Measurements from ENCODE around the gene KLK8. TPM values are rescaled to one million over a fixed set of nuclear protein-coding genes. Genes with fewer than 3 reads are reported as not detected.

Gene KLK8
- total RNA-seq, 1 donor from 2014 or later: not detected

- no peak overlapping the region for H3K4me2 ChIP-seq (ENCODE audit: low read length)
- no peaks in the 10 kb centered on the region for H3K36me3 ChIP-seq (ENCODE audit: insufficient read depth, low read length)
- no peaks in the 10 kb centered on the region for H3K79me2 ChIP-seq (ENCODE audit: insufficient read depth, low read length)
- no peak overlapping the region for H2AFZ ChIP-seq (ENCODE audit: low read depth, low read length)
- H4K20me1 ChIP-seq (ENCODE audit: insufficient read depth, low read length): no peaks in the 10 kb centered on the region
- H3K9ac ChIP-seq (ENCODE audit: low read length): no peak overlapping the region
- H3K27ac Mint-ChIP-seq (ENCODE audit: unreplicated experiment): no peak overlapping the region
- TF ChIP-seq CTCF (IDR thresholded peaks at IDR 0.05; ENCODE audit: insufficient read depth, low read depth, low read length): no peak
- no peak for TF ChIP-seq EZH2 (IDR thresholded peaks at IDR 0.05; ENCODE audit: insufficient read depth, low read length)
- no peak overlapping the region for H3K4me3 ChIP-seq (ENCODE audit: insufficient read depth, low read depth, low read length)
- H3K4me1 ChIP-seq (ENCODE audit: insufficient read depth, low read length): no peaks in the 10 kb centered on the region
- H3K4me3 Mint-ChIP-seq (ENCODE audit: unreplicated experiment): no peak overlapping the region
- peaks cover 10% of the 10 kb centered on the region for H3K9me3 Mint-ChIP-seq (ENCODE audit: unreplicated experiment)
- no peaks in the 10 kb centered on the region for H3K4me1 Mint-ChIP-seq (ENCODE audit: low read depth, unreplicated experiment)
- H3K27me3 Mint-ChIP-seq (ENCODE audit: low read depth, unreplicated experiment): peaks cover 31% of the 10 kb centered on the region
- no peaks in the 10 kb centered on the region for H3K27me3 ChIP-seq (ENCODE audit: insufficient read depth, low read length)
- no peak overlapping the region for H3K27ac ChIP-seq (ENCODE audit: low read depth, low read length)
- H3K36me3 Mint-ChIP-seq (ENCODE audit: low read depth, unreplicated experiment): no peaks in the 10 kb centered on the region
- no peak for FAIRE-seq
- no peaks in the 10 kb centered on the region for H3K9me3 ChIP-seq (ENCODE audit: insufficient read depth, low read depth, low read length)
- DNase-seq (ENCODE audit: low read depth): no peak
These were observed 54.3 kb downstream of the KLK8 start for GRCh38 chr19:50947123-50947522.

Other genes starting within 250 kb of the KLK8 start
- gene GPR32, start 231.1 kb downstream of the KLK8 start, total RNA-seq: not detected in 2 replicates
- gene ACP4, start 211.2 kb downstream of the KLK8 start, total RNA-seq: not detected in 2 replicates
- not detected in 2 replicates for gene KLK1, start 177.8 kb downstream of the KLK8 start, total RNA-seq
- not detected in 2 replicates for gene KLK15, start 168.0 kb downstream of the KLK8 start, total RNA-seq
- not detected in 2 replicates for gene KLK3, start 146.7 kb downstream of the KLK8 start, total RNA-seq
- gene KLK2, start 128.2 kb downstream of the KLK8 start, total RNA-seq: not detected in 2 replicates
- gene KLK4, start 90.2 kb downstream of the KLK8 start, total RNA-seq: not detected in 2 replicates
- not detected in 2 replicates for gene KLK5, start 48.6 kb downstream of the KLK8 start, total RNA-seq
- 2.7 and 3.5 TPM in 2 replicates for gene KLK6, start 32.0 kb downstream of the KLK8 start, total RNA-seq
- gene KLK7, start 17.7 kb downstream of the KLK8 start, total RNA-seq: not detected in 2 replicates
- gene KLK10, start 18.1 kb upstream of the KLK8 start, total RNA-seq: 0.19 and 0.30 TPM in 2 replicates
- gene KLK11, start 25.0 kb upstream of the KLK8 start, total RNA-seq: not detected in 2 replicates
- not detected in 2 replicates for gene KLK12, start 33.4 kb upstream of the KLK8 start, total RNA-seq
- gene KLK13, start 63.5 kb upstream of the KLK8 start, total RNA-seq: 0.32 TPM in 1 of 2 replicates, not detected in the other
- gene KLK14, start 81.3 kb upstream of the KLK8 start, total RNA-seq: 0.23 and 0.31 TPM in 2 replicates
- 6.4 and 7.4 TPM in 2 replicates for gene CTU1, start 106.8 kb upstream of the KLK8 start, total RNA-seq
- gene SIGLEC9, start 123.3 kb upstream of the KLK8 start, total RNA-seq: not detected in 2 replicates
- gene SIGLEC7, start 140.7 kb upstream of the KLK8 start, total RNA-seq: not detected in 2 replicates
- gene CD33, start 223.5 kb upstream of the KLK8 start, total RNA-seq: not detected in 2 replicates
- gene SIGLECL1, start 249.5 kb upstream of the KLK8 start, total RNA-seq: not detected in 2 replicates

Measured in astrocyte (in vitro differentiated cells and primary cell).